GM12872 (cell line): Measurements from ENCODE around the gene OR8A1.
A peak's percentile ranks its signal among the peaks of the same experiment; 100 is the strongest.

ENCODE experiments used
- TF ChIP-seq, protein P1 (sequence below): IDR thresholded peaks from 3 replicates; pipeline ENCODE4 v1.5.1; 2011; ENCODE audit warnings: low read depth, mild to moderate bottlenecking, low read length, moderate library complexity; ENCODE audit not compliant: insufficient read depth

OR8A1 gene

DNA sequence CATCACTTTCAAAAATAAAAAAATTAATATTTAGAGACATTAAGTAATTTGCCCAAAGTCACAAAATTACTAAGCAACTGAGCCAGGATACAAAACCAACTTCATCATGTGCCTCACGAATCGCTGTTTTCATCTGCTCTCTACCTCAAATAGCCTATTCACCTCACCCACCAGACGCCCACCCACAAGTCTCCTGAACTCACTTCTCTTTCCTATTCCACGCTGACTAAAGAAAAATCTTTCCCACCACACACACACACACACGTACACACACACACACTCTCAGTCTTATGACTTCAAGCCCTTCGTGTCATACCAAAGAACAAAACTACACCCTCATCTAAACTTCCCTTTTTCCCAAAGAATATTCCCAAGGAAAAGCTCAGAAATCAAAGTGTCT, 28.6 kb upstream of the OR8A1 start:
- TF ChIP-seq, protein P1, sequence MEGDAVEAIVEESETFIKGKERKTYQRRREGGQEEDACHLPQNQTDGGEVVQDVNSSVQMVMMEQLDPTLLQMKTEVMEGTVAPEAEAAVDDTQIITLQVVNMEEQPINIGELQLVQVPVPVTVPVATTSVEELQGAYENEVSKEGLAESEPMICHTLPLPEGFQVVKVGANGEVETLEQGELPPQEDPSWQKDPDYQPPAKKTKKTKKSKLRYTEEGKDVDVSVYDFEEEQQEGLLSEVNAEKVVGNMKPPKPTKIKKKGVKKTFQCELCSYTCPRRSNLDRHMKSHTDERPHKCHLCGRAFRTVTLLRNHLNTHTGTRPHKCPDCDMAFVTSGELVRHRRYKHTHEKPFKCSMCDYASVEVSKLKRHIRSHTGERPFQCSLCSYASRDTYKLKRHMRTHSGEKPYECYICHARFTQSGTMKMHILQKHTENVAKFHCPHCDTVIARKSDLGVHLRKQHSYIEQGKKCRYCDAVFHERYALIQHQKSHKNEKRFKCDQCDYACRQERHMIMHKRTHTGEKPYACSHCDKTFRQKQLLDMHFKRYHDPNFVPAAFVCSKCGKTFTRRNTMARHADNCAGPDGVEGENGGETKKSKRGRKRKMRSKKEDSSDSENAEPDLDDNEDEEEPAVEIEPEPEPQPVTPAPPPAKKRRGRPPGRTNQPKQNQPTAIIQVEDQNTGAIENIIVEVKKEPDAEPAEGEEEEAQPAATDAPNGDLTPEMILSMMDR: no peak

DNA sequence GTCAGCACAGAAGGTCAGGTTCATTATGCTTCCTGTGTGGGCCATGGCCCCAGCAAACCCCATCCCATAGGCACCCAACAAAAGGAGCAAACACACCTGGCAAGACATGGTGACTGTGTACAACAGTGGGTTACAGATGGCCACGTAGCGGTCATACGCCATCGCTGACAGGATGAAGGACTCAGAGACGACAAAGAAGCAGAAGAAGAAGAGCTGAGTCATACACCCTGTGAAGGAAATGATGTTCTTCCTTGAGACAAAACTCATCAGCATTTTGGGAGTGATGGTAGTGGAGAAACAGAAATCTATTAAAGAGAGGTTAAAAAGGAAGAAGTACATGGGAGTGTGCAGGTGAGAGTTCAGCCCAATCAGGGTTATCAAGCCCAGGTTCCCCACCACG, 26.7 kb upstream of the OR8A1 start:
- TF ChIP-seq, protein P1: no peak

DNA sequence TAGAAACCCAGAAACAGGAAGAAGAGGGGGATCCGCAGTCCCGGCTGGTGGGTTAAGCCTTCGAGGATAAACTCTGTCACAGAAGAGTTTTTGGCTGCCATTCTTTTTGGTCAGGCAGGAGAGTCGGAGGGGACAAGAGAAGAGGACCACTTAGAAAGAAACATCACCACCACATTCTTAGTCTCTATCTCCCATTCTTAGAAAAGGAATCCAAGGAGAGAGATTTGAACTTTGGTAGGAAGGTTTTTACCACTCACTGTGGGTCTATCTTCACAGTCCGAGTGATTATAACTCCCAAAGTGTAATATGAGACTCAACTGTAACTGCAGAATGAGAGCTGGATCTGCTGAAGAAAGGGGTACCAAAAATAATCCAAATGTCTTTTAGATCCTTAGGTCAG, 26.2 kb upstream of the OR8A1 start, which contains the start of gene OR8B12:
TSS of gene OR8B12 (minus strand) at position 101 of the 400 bp plus-strand sequence. CDS start at position 101, 0 bp downstream.
- TF ChIP-seq, protein P1: no peak

DNA sequence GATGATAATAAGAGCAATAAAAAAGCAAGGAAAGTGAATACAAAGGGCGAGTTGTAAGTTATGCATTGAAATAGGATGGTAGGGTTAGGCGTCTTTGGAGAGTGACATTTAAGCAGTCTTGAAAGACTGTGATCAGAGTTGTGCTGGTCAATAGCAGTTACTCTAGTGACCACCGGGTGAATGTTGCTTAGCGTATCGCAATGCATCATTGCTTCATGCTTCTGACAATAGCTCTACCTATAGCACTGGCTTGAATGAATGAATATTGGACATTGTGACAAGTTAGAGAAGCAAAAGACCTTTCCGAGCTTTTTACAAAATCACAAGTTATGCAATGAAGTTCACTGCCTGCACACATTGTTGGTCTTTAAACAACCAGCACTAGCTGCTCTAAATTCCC, 18.6 kb upstream of the OR8A1 start:
- TF ChIP-seq, protein P1: peak; percentile 19; the same call in 1 of the 3 replicates

DNA sequence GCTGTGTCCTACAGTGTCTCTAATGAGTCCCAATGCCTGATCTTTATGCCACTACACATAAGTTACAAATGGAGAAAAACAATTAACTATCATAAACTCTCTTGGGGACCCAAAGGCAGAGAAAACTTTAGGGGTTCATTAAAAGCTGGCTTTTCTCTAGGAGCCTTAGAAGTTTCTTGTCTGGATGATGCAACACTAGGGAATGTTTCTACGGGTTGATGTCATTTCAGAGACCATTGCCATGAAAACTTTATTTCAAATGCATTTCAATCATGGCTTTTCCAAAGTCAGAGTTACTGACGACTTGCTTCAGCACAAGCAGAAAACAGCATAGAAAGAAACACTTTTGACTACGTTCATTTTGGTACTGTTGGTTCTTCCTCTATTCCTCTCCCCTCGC, 17.8 kb upstream of the OR8A1 start:
- TF ChIP-seq, protein P1: no peak

DNA sequence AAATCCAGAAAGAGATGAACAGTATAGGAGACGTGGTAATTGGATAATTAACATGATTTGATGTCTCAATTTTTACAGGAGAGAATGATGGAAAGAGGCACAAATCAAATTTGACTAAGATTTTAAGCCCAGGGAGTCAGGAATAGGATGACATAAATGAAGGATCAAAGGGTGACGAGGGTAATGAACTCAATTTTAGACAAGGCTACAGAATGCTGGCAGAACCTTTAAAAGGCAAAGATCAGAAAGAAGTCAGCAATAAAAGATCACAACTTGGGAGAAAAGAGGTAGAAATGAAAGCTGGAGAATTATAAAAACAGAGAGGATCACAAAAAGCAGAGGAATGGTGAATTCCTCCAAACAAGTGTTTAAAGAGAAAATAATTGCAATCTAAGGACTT, 13.0 kb upstream of the OR8A1 start:
- TF ChIP-seq, protein P1: no peak

DNA sequence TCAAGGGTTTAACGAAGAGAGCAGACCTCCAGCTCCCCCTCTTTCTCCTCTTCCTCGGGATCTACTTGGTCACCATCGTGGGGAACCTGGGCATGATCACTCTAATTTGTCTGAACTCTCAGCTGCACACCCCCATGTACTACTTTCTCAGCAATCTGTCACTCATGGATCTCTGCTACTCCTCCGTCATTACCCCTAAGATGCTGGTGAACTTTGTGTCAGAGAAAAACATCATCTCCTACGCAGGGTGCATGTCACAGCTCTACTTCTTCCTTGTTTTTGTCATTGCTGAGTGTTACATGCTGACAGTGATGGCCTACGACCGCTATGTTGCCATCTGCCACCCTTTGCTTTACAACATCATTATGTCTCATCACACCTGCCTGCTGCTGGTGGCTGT, 363 bp downstream of the OR8A1 start:
- TF ChIP-seq, protein P1: no peak

DNA sequence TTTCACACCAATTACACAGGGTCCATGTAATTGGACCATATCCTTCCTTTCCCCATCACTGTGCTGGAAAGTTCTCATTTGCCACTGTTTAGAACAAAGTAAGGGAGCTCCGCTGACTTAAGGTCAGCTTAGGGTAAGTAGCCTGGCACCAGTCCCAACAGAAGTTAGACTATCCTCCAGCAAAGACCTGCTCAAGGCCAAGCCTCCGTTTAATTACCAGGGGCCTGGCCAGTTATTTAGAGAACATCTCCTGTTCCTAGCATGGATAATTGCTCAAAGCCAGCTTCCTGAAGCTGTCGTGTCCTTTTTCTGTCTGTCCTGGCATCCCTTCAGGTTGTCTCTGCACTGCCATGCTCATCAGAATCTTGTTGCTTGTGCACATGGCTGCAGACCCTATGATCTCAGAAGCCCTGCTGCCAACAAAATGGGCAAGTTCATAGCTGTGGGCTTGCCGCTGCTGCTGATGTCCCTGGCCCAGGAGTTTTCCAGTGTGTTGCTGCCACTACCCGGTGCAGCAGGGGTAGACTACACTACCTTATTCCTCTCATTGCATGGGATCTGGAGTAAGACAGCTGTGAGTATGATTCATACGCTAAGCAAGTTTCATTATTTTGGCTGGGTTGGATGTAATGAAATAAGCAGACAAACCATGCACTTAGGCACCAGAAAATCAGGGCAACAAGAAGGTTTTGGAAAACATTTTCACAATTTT, 8.1 kb downstream of the OR8A1 start:
- TF ChIP-seq, protein P1: no peak
